GM12864 (cell line): ENCODE measurements around the gene LMNB1.

ENCODE experiments used
- DNase-seq: peaks from one replicate; pipeline ENCODE4 v3.0.0-alpha.2; 2011; ENCODE audit warnings: low read depth
- H3K4me3 ChIP-seq: 2 replicates; pipeline ENCODE4 v1.5.1; 2011; ENCODE audit warnings: mild to moderate bottlenecking, low read depth, low read length, control low read depth
- CTCF ChIP-seq: IDR thresholded peaks from 2 replicates; pipeline ENCODE4 v1.5.1; 2011; ENCODE audit warnings: low read depth, mild to moderate bottlenecking, moderate library complexity, low read length, control low read depth, inconsistent platforms; ENCODE audit errors: missing control alignments

The LMNB1 gene

DNA sequence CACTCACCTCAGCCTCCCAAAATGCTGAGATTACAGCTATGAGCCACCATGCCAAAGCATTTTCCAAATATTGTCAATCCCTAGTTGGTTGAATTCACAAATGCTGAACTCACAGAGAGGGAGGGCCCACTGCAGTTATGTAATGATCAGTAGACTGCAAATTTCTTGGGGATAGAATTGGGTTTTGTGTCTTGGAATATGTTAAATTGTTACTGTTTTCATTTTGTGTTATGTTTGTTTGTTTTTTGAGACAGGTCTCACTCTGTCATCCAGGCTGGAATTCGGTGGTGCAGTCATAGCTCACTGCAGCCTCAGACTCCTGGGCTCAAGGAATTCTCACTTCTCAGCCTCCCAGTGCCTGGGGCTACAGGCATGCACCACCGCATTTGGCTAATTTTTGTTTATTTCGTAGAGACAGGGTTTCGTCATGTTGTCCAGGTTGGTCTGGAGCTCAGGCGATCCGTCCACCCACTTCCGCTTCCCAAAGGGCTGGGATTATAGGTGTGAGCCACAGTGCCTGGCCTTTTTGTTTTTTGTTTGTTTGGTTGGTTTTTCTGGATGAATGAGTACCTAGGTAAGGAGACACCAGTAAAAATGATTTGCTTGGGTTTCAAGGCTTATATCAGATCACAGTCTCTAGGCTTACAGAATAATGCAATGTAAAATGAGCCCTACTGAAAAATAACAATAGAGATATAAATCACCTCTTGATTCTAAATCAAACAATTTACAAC lies 31.5 kb upstream of the LMNB1 start:
- no peak for DNase-seq
- no peak overlapping the region for H3K4me3 ChIP-seq
- TF ChIP-seq CTCF, result no peak

- H3K4me3 ChIP-seq, result no peak overlapping the region
- TF ChIP-seq CTCF, result no peak
- DNase-seq, result no peak
Measured at GRCh38 chr5:126746290-126746689, 30.6 kb upstream of the LMNB1 start.

DNA sequence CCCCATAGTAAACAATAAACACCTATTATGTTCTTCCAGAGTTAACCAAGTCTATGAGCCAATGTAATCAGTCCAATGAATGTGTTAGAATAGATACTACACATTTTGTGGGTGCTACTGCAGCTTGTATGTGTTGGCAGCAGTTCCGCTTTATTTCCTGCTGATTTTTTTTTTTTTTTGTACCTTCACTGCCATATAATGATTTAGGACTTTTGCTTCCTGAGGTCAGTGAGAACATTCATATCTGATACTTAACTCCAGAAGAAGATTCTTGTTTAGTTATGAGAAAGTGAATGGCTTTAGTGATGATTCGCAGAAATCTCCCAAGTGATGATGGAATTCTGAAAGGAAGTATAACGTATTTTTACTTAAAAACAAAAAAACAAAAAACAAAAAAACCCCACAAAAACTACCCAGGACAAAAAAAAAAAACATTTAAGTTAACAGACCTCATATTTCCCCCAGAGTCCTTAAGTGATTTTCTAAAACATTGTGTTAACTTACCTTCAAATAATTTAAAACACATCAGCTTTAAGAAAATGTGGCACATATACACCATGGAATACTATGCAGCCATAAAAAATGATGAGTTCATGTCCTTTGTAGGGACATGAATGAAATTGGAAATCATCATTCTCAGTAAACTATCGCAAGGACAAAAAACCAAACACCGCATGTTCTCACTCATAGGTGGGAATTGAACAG lies 24.7 kb upstream of the LMNB1 start:
- no peak for TF ChIP-seq CTCF
- H3K4me3 ChIP-seq, result no peak overlapping the region
- no peak for DNase-seq

DNA sequence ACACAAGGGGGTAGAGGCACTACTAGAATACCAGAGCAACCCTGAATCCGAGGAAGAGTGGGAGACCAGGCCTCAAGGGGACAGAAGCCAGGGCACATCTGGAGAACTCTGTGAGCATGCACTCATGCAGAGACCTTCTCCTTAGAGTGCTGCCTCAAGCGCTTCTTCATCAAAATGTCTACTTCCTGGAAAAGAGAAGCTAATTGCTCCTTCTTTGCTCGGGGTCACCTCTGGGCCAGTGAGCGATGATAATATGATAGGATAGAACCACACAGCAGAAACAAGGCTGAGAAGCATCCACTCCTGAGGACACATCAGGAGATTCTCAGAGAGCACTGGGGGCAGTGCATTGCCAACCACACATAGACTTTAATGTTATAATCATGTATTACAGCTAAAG lies 23.7 kb upstream of the LMNB1 start:
- no peak overlapping the region for H3K4me3 ChIP-seq
- DNase-seq, result no peak

DNA sequence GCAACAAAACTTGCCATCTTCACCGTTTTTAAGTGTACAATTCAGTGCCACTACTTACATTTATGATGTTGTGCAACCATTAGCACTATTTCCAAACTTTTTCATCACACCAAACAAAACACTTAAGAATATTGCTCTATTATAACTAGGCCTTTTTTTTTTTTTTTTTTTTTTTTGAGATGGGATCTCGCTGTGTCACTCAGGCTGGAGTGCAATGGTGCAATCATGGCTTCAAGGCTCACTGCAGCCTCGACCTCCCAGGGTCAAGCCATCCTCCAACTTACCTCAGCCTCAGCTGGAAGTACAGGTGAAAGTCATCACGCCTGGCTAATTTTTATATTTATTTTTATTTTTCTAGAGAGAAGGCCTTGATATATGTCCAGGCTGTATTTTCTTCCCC lies 22.3 kb upstream of the LMNB1 start:
- no peak overlapping the region for H3K4me3 ChIP-seq
- DNase-seq, result no peak
- TF ChIP-seq CTCF, result no peak

More for the DNA sequence above, 23.7 kb upstream of the LMNB1 start:
- TF ChIP-seq CTCF, result no peak

DNA sequence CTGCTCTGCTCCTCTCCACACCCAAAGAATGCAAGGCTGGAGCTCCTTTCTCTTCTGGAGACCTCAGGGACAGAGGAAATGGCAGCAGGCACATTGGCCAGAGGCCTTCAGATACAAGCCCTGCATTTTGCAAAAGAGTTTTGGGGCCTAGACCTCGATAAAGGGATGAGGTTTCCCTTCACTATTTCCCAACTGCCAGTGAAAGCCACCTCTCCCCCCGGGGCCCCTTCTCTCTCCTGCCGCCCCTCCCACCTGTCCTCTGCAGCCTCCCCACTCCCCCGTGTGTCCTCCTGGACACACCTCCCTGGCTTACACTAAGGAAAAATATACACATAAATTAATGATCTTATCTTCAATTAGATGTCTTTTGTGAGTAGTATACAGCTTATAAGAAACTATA lies 21.3 kb upstream of the LMNB1 start:
- no peak for DNase-seq
- no peak for TF ChIP-seq CTCF
- no peak overlapping the region for H3K4me3 ChIP-seq
